Endothelial cell (in vitro differentiated cells): ENCODE results near the gene USP36. TPM values are rescaled to one million over a fixed set of nuclear protein-coding genes. Genes with fewer than 3 reads are reported as not detected.

Experiments used
- DNase-seq: peaks from one replicate; pipeline ENCODE4 v3.0.0; 2021; ENCODE audit warnings: low spot score
- H3K27ac Mint-ChIP-seq: one replicate; pipeline ENCODE4 v1.8.0; 2021; ENCODE audit warnings: mixed read lengths, inconsistent platforms; ENCODE audit not compliant: unreplicated experiment
- H3K27me3 Mint-ChIP-seq: one replicate; pipeline ENCODE4 v1.8.0; 2021; ENCODE audit warnings: mild to moderate bottlenecking, moderate library complexity, mixed read lengths, inconsistent platforms; ENCODE audit not compliant: unreplicated experiment
- H3K36me3 Mint-ChIP-seq: one replicate; pipeline ENCODE4 v1.8.0; 2021; ENCODE audit warnings: mild to moderate bottlenecking, low read depth, mixed read lengths, inconsistent platforms; ENCODE audit not compliant: unreplicated experiment
- H3K4me1 Mint-ChIP-seq: one replicate; pipeline ENCODE4 v1.8.0; 2021; ENCODE audit warnings: mild to moderate bottlenecking, mixed read lengths, inconsistent platforms; ENCODE audit not compliant: unreplicated experiment
- H3K4me3 Mint-ChIP-seq: one replicate; pipeline ENCODE4 v1.8.0; 2021; ENCODE audit warnings: mild to moderate bottlenecking, mixed read lengths, inconsistent platforms; ENCODE audit not compliant: unreplicated experiment
- H3K9me3 Mint-ChIP-seq: one replicate; pipeline ENCODE4 v1.8.0; 2021; ENCODE audit warnings: mixed read lengths, inconsistent platforms; ENCODE audit not compliant: unreplicated experiment
- CTCF ChIP-seq: fragments of 200-600 bp; sonication (generic); IDR thresholded peaks from one replicate; pipeline ENCODE4 v1.5.0; 2021; ENCODE audit warnings: antibody characterized with exemption; ENCODE audit not compliant: unreplicated experiment
- total RNA-seq: library from RNA; stranded (reverse); fragmentation: NEBNext Ultra II Directional; extraction: Animal tissue kit (Norgen Biotek cat#: 25700); gene quantifications from one replicate; pipeline ENCODE4 v1.2.1, GENCODE V29; 2021; ENCODE audit not compliant: unreplicated experiment

Gene USP36
- total RNA-seq, 1 donor from 2014 or later, result 56.7 TPM

GRCh38 chr17:78832541-78832810 is 8.1 kb downstream of the USP36 start:
- H3K27ac Mint-ChIP-seq, result no peak overlapping the region
- no peak for TF ChIP-seq CTCF

GRCh38 chr17:78831688-78832540 is 8.7 kb downstream of the USP36 start:
- no peak for TF ChIP-seq CTCF
- DNase-seq, result no peak
- Mint-ChIP-seq H3K36me3 (peaks cover 50% of the 10 kb centered on the region), H3K4me1 (peaks cover 11% of the 10 kb centered on the region), H3K4me3 (no peak overlapping the region), H3K27me3 (peaks cover 5% of the 10 kb centered on the region), H3K9me3 (no peaks in the 10 kb centered on the region), H3K27ac (no peak overlapping the region)

More at GRCh38 chr17:78832541-78832810, 8.1 kb downstream of the USP36 start:
- H3K36me3 Mint-ChIP-seq, result peaks cover 47% of the 10 kb centered on the region
- no peak overlapping the region for H3K4me3 Mint-ChIP-seq
- peaks cover 7% of the 10 kb centered on the region for H3K4me1 Mint-ChIP-seq
- no peak for DNase-seq
- H3K27me3 Mint-ChIP-seq, result peaks cover 5% of the 10 kb centered on the region
- H3K9me3 Mint-ChIP-seq, result no peaks in the 10 kb centered on the region

- Mint-ChIP-seq H3K27ac (no peak overlapping the region), H3K27me3 (peaks cover 6% of the 10 kb centered on the region), H3K36me3 (peaks cover 42% of the 10 kb centered on the region), H3K4me3 (no peak overlapping the region), H3K9me3 (no peaks in the 10 kb centered on the region), H3K4me1 (peaks cover 25% of the 10 kb centered on the region)
- DNase-seq, result no peak
- TF ChIP-seq CTCF, result no peak
These were observed 11.1 kb downstream of the USP36 start for GRCh38 chr17:78829477-78829876.

GRCh38 chr17:78828470-78829185 is 12.0 kb downstream of the USP36 start:
- no peak for DNase-seq
- Mint-ChIP-seq H3K27ac (peak overlapping the region; percentile 16), H3K4me1 (peaks cover 26% of the 10 kb centered on the region), H3K36me3 (peaks cover 48% of the 10 kb centered on the region), H3K4me3 (peak overlapping the region; percentile 68), H3K27me3 (peaks cover 11% of the 10 kb centered on the region), H3K9me3 (no peaks in the 10 kb centered on the region)
- no peak for TF ChIP-seq CTCF

GRCh38 chr17:78826836-78827509 is 13.6 kb downstream of the USP36 start:
- Mint-ChIP-seq H3K27me3 (peaks cover 11% of the 10 kb centered on the region), H3K27ac (peak overlapping the region; percentile 98), H3K36me3 (peaks cover 60% of the 10 kb centered on the region), H3K9me3 (no peaks in the 10 kb centered on the region), H3K4me3 (peak overlapping the region; percentile 33), H3K4me1 (peaks cover 37% of the 10 kb centered on the region)
- DNase-seq, result no peak
- TF ChIP-seq CTCF, result no peak
